ENCODE results near the gene SLBP. TPM values are rescaled to one million over a fixed set of nuclear protein-coding genes. Genes with fewer than 3 reads are reported as not detected.
A peak's percentile ranks its signal among the peaks of the same experiment; 100 is the strongest.

The SLBP gene
- total RNA-seq, 4 donors from 2014 or later: 17.0 to 25.6 (median 21.0) TPM

GRCh38 chr4:1746919-1747602, 34.9 kb upstream of the SLBP start:
- H3K36me3 ChIP-seq: no peaks in the 10 kb centered on the region
- ATAC-seq: no peak
- no peaks in the 10 kb centered on the region for H3K27me3 ChIP-seq
- intact Hi-C loops (cut with DNase I; ENCODE audit: low total_unique reads): loop anchor here (1.0 to 2.0 kb wide), 2 partner anchors 64 to 152 kb away; no protein-coding TSS in a partner anchor
- DNase-seq: no peak
- H3K27ac ChIP-seq: no peak overlapping the region
- no peak for TF ChIP-seq POLR2A (IDR thresholded peaks at IDR 0.05)
- no peak for TF ChIP-seq CTCF (IDR thresholded peaks at IDR 0.05 in 4 of 5, conservative IDR thresholded peaks at IDR 0.05 in 1 of 5)
- in situ Hi-C loops (cut with MboI; ENCODE audit: low sequenced_read_pairs in 4 of 4): loop anchor here (10.0 to 25.0 kb wide), 3 partner anchors 140 to 158 kb away; no protein-coding TSS in a partner anchor
- no peaks in the 10 kb centered on the region for H3K4me1 ChIP-seq
- no peaks in the 10 kb centered on the region for H3K9me3 ChIP-seq
- no peak overlapping the region for H3K4me3 ChIP-seq

DNA sequence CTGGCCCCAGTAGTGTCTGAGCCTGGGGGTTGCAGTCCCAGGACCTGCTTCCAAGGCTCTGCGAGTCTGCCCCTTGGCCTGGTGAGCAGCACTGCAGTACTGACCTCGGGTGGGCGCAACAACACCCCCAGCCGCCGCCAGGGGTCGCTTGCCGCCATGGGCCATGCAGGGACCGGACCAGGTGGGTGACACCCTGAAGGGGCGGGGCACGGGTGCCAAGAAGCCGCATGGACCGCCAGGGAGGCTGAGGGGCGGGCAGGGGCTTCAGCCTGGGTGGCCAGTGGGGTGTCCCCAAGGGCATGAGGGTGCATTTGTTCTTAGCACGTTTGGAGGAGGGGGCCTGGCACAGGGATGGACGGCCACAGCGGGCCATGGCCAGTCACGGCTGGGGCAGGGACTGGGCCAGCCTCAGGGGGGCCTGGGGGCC, 34.2 kb upstream of the SLBP start:
- H3K36me3 ChIP-seq: no peaks in the 10 kb centered on the region
- TF ChIP-seq POLR2A (IDR thresholded peaks at IDR 0.05) (no peak), CTCF (IDR thresholded peaks at IDR 0.05 in 4 of 5, conservative IDR thresholded peaks at IDR 0.05 in 1 of 5) (peak; percentile 59 to 87 (median 76))
- H3K4me1 ChIP-seq: no peaks in the 10 kb centered on the region
- intact Hi-C loops (cut with DNase I; ENCODE audit: low total_unique reads) (loop anchor here (1.0 to 2.0 kb wide), 2 partner anchors 65 to 153 kb away; no protein-coding TSS in a partner anchor), in situ Hi-C loops (cut with MboI; ENCODE audit: low sequenced_read_pairs in 4 of 4) (loop anchor here (10.0 to 25.0 kb wide), 3 partner anchors 141 to 159 kb away; no protein-coding TSS in a partner anchor)
- H3K4me3 ChIP-seq: no peak overlapping the region
- no peaks in the 10 kb centered on the region for H3K9me3 ChIP-seq
- DNase-seq: peak in 1 of 2 donors; percentile 41
- ATAC-seq: peak in 1 of 2 donors; percentile 63
- H3K27ac ChIP-seq: no peak overlapping the region
- no peaks in the 10 kb centered on the region for H3K27me3 ChIP-seq

- no peak overlapping the region for H3K27ac ChIP-seq
- no peak overlapping the region for H3K4me3 ChIP-seq
- DNase-seq: no peak
- H3K9me3 ChIP-seq: no peaks in the 10 kb centered on the region
- ATAC-seq: no peak
- no peaks in the 10 kb centered on the region for H3K27me3 ChIP-seq
- peaks cover 0 to 3% of the 10 kb centered on the region in 2 donors for H3K36me3 ChIP-seq
- no peaks in the 10 kb centered on the region for H3K4me1 ChIP-seq
- in situ Hi-C loops (cut with MboI; ENCODE audit: low sequenced_read_pairs in 4 of 4) (loop anchor here (10.0 to 25.0 kb wide), 3 partner anchors 142 to 159 kb away; no protein-coding TSS in a partner anchor), intact Hi-C loops (cut with DNase I; ENCODE audit: low total_unique reads) (loop anchor here (1.0 to 2.0 kb wide), 2 partner anchors 65 to 154 kb away; no protein-coding TSS in a partner anchor)
- TF ChIP-seq CTCF (IDR thresholded peaks at IDR 0.05 in 4 of 5, conservative IDR thresholded peaks at IDR 0.05 in 1 of 5): no peak
- no peak for TF ChIP-seq POLR2A (IDR thresholded peaks at IDR 0.05)
Measured at GRCh38 chr4:1745697-1746096, 33.6 kb upstream of the SLBP start.

DNA sequence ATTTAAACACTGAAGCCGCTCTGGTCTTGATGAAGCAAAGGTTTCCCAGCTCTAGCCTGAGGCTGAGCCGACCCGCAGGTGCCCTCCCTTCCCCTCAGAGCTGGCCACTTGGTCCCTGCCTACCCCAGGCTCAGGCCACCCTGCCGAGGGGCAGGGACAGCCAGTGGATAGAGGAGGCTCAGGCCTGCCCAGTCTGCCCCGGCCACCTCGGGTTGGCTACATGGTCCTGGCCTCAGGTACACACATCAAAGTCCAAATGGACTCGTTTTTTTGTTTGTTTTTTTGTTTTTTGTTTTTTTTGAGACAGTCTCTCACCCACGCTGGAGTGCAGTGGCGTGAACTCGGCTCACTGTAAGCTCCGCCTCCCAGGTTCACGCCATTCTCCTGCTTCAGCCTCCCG, 33.0 kb upstream of the SLBP start:
- in situ Hi-C loops (cut with MboI; ENCODE audit: low sequenced_read_pairs in 4 of 4) (loop anchor here (10.0 to 25.0 kb wide), 3 partner anchors 142 to 160 kb away; no protein-coding TSS in a partner anchor), intact Hi-C loops (cut with DNase I; ENCODE audit: low total_unique reads) (no loop called here)
- no peak overlapping the region for H3K27ac ChIP-seq
- TF ChIP-seq CTCF (IDR thresholded peaks at IDR 0.05 in 4 of 5, conservative IDR thresholded peaks at IDR 0.05 in 1 of 5): no peak
- TF ChIP-seq POLR2A (IDR thresholded peaks at IDR 0.05): no peak
- peaks cover 0 to 5% of the 10 kb centered on the region in 2 donors for H3K36me3 ChIP-seq
- no peak overlapping the region for H3K4me3 ChIP-seq
- no peaks in the 10 kb centered on the region for H3K4me1 ChIP-seq
- H3K9me3 ChIP-seq: no peaks in the 10 kb centered on the region
- DNase-seq: no peak
- H3K27me3 ChIP-seq: no peaks in the 10 kb centered on the region
- ATAC-seq: no peak
